Colonic mucosa (tissue), 4 donors: ENCODE data around the gene SH2D3C. TPM values are rescaled to one million over a fixed set of nuclear protein-coding genes. Genes with fewer than 3 reads are reported as not detected.

ENCODE experiments used
- DNase-seq: peaks from one replicate; pipeline ENCODE4 v3.0.0-alpha.2; 2020
- H3K27ac ChIP-seq: fragments of 200-600 bp; one replicate; pipeline ENCODE4 v1.8.0; 2021
- H3K27me3 ChIP-seq: fragments of 200-600 bp; one replicate; pipeline ENCODE4 v1.8.0; 2021
- H3K36me3 ChIP-seq: fragments of 200-600 bp; one replicate; pipeline ENCODE4 v1.8.0; 2021
- H3K4me1 ChIP-seq: fragments of 200-600 bp; one replicate; pipeline ENCODE4 v1.8.0; 2021; ENCODE audit warnings: mild to moderate bottlenecking
- H3K4me3 ChIP-seq: fragments of 200-600 bp; one replicate; pipeline ENCODE4 v1.8.0; 2021
- H3K9ac ChIP-seq, 2 donors: one replicate each; pipeline ENCODE4 v1.7.0; 2013; ENCODE audit warnings: control low read depth in 2 of 2, low read depth in 2 of 2, low read length in 2 of 2
- H3K9me3 ChIP-seq: fragments of 200-600 bp; one replicate; pipeline ENCODE4 v1.8.0; 2021
- intact Hi-C: fragments of 100-400 bp; cut with DNase I; formaldehyde crosslinking; loops from one replicate; pipeline ENCODE4 v1.14.1; 2022
- total RNA-seq, 2 donors: library from RNA; stranded (reverse); fragmentation: NEBNext Ultra II Directional in 1 of 2; extraction: Animal tissue kit (Norgen Biotek cat#: 25700) in 1 of 2; gene quantifications; one replicate each; pipeline ENCODE4 v1.2.1, GENCODE V29; 2021
- TF ChIP-seq, protein P1 (sequence below): fragments of 200-600 bp; IDR thresholded peaks from one replicate; pipeline ENCODE4 v1.8.0; 2022; ENCODE audit warnings: antibody characterized with exemption, mild to moderate bottlenecking
- donor health status: healthy.
- donor health status: DM: no; HTN: no; CAD: no.
- donor health status: DM: no; HTN: no; CAD: no.

The SH2D3C gene
- total RNA-seq, 2 donors from 2014 or later = 3.5 TPM

DNA sequence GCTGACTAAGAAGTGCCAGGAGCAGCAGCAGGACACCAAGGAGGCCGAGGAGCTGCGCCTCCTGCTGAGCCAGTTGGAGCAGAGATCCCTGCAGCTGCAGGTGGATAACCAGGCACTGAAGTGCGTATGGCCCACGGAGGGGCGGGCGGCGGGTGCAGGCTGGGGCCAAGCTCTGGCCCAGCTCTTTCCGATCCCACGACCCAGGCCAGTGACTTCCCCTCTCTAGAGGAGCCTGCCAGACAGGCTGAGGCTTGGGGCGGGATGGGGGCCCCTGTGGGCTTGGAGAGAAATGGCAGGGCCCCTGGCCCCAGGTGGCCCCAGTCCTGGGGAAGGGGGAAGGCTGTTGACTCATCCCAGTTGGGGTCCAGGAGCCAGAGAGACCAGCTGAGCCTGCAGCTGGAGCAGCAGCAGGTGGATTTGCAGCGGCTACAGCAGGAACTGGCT, 66.6 kb downstream of the SH2D3C start:
- intact Hi-C loops = no loop called here
- Histone ChIP-seq H3K27ac (no peak overlapping the region), H3K4me1 (peaks cover 10% of the 10 kb centered on the region), H3K9ac (no peak overlapping the region), H3K9me3 (no peaks in the 10 kb centered on the region), H3K4me3 (no peak overlapping the region), H3K36me3 (no peaks in the 10 kb centered on the region), H3K27me3 (no peaks in the 10 kb centered on the region)
- DNase-seq = no peak
- TF ChIP-seq, protein P1, sequence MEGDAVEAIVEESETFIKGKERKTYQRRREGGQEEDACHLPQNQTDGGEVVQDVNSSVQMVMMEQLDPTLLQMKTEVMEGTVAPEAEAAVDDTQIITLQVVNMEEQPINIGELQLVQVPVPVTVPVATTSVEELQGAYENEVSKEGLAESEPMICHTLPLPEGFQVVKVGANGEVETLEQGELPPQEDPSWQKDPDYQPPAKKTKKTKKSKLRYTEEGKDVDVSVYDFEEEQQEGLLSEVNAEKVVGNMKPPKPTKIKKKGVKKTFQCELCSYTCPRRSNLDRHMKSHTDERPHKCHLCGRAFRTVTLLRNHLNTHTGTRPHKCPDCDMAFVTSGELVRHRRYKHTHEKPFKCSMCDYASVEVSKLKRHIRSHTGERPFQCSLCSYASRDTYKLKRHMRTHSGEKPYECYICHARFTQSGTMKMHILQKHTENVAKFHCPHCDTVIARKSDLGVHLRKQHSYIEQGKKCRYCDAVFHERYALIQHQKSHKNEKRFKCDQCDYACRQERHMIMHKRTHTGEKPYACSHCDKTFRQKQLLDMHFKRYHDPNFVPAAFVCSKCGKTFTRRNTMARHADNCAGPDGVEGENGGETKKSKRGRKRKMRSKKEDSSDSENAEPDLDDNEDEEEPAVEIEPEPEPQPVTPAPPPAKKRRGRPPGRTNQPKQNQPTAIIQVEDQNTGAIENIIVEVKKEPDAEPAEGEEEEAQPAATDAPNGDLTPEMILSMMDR = no peak

DNA sequence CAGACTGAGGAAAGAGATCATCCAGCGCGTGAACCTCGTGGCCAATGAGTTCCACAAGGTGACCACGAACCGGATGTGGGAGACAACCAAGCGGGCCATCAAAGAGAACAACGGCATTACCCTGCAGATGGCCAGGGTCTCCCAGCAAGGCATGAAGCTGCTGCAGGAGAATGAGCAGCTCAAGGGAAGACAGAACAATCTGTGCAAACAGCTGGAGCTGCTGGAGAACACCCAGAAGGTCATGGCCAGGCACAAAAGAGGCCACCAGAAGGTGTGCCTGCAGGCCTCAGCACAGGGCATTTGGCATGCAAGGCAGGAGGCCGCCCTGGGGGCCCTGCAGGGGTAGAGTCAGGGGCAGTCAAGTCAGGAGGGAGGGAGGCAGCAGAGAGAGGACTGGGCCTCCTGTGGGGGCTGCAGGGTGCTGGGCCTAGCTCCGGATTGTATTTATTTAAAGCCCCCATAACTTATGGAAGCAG, 67.2 kb downstream of the SH2D3C start:
- TF ChIP-seq, protein P1 = no peak
- intact Hi-C loops = no loop called here
- no peak for DNase-seq
- H3K4me1 ChIP-seq = peaks cover 9% of the 10 kb centered on the region
- no peaks in the 10 kb centered on the region for H3K36me3 ChIP-seq
- no peak overlapping the region for H3K9ac ChIP-seq
- H3K4me3 ChIP-seq = no peak overlapping the region
- no peak overlapping the region for H3K27ac ChIP-seq
- H3K27me3 ChIP-seq = no peaks in the 10 kb centered on the region
- H3K9me3 ChIP-seq = no peaks in the 10 kb centered on the region

DNA sequence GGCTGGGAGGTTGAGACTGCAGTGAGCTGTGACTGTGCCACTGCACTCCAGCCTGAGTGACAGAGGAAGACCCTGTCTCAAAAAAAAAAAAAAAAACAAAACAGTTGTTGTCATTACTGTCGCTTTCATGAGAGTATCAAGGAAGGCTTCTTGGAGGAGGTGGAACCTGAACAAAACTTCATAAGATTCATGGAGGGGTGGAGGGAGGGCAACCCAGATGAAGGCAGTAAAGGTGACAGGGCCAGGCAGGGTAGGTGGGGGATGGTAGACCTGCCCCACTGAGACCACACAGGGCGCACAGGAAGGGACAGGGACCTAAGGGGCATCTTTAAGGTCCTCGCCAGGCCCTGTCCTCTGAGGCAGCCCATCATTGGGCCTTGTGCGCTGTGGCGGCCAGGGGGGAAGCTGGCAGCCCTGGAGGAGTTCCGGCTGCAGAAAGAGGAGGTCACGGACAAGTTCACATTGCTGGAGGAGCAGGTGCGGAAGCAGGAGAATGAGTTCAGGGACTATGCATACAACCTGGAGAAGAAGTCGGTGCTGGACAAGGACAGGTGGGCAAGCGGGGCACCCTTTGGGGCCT, 68.2 kb downstream of the SH2D3C start:
- TF ChIP-seq, protein P1 = no peak
- Histone ChIP-seq H3K4me3 (no peak overlapping the region), H3K36me3 (no peaks in the 10 kb centered on the region), H3K27me3 (no peaks in the 10 kb centered on the region), H3K27ac (no peak overlapping the region), H3K4me1 (peaks cover 6% of the 10 kb centered on the region), H3K9ac (no peak overlapping the region), H3K9me3 (no peaks in the 10 kb centered on the region)
- intact Hi-C loops = no loop called here
- DNase-seq = no peak

DNA sequence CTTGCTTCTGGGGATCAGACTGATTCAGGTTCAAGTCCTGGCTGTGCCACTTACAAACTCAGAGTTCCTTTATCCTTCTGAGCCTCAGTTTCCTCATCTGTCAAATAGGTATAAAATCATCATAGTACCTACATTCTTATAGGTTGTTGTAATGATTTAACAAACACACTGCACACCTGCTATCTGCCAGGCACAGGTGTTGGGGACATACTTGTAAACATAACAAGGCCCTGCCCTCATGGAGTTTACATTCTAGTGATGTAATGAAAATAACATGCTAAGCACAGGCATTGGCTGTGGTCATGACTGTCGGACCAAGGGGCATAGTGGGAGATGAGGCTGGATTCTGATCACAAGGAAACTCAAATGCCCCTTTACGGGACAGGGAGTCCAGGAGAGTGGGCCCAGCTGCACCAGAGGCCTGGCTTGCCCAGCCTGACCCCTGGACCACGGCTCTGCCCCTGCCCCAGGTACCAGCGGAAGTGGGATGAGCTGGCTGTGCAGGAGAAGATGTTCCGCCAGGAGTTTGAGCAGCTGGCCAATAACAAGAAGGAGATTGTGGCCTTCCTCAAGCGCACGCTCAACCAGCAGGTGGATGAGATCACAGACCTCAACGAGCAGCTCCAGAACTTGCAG, 69.4 kb downstream of the SH2D3C start:
- Histone ChIP-seq H3K27ac (no peak overlapping the region), H3K36me3 (no peaks in the 10 kb centered on the region), H3K9ac (no peak overlapping the region), H3K9me3 (no peaks in the 10 kb centered on the region), H3K4me1 (no peaks in the 10 kb centered on the region), H3K27me3 (no peaks in the 10 kb centered on the region), H3K4me3 (no peak overlapping the region)
- TF ChIP-seq, protein P1 = no peak
- no peak for DNase-seq
- intact Hi-C loops = no loop called here

DNA sequence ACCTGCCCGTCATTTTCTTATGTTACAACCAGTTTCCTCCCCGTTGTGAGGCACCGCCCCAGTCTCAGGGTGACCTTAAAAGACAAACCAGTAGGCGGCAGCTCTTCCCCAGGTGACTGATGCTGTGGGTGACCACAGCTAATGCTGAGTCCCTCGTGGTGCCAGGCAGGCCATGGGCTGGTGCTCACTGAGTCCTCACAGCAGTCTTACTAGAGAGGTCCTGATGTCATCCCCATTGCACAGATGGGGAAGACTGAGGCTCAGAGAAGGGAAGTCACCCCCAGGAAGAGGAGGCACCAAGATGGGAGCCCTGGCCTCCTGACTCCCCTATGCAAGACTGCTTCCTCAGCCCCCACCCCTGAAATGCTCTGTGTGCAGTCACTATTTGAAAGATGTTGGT, 70.7 kb downstream of the SH2D3C start:
- H3K4me3 ChIP-seq = no peak overlapping the region
- peak; percentile 41 for DNase-seq
- H3K9me3 ChIP-seq = no peaks in the 10 kb centered on the region
- no peaks in the 10 kb centered on the region for H3K27me3 ChIP-seq
- no peak overlapping the region for H3K27ac ChIP-seq
- no peaks in the 10 kb centered on the region for H3K36me3 ChIP-seq
- TF ChIP-seq, protein P1 = no peak
- intact Hi-C loops = no loop called here
- no peaks in the 10 kb centered on the region for H3K4me1 ChIP-seq
- H3K9ac ChIP-seq = no peak overlapping the region
